A549 (cell line): ENCODE measurements around the gene AMOTL1. TPM values are rescaled to one million over a fixed set of nuclear protein-coding genes. Genes with fewer than 3 reads are reported as not detected.

Source experiments
- ATAC-seq, 2 experiments: fragments of 200-7000 bp in 1 of 2; fragments of >200 bp in 1 of 2; cut with Nextera tagmentation in 1 of 2; cut with Tn5 transposase in 1 of 2; 3 replicates each; pipeline versions ENCODE4 v1.8.0 to v1.9.1; 2018 to 2020; ENCODE audit warnings: mild to moderate bottlenecking in 1 of 2, moderate library complexity in 1 of 2
- CTCF ChIA-PET: fragments of 300-600 bp; sonication (Branson Sonifier 250); formaldehyde crosslinking; extraction: SDS; loops from one replicate; lab custom pipeline; 2021; ENCODE audit warnings: antibody characterized with exemption, inconsistent platforms; lab: Yijun Ruan, JAX
- POLR2A ChIA-PET: fragments of 350-600 bp; formaldehyde crosslinking; extraction: SDS; loops from one replicate; lab custom pipeline; 2021; ENCODE audit warnings: antibody characterized with exemption, inconsistent platforms; lab: Yijun Ruan, JAX
- DNase-seq, 2 experiments: peaks; one replicate each; pipeline versions ENCODE4 v3.0.0 to v3.0.0-alpha.2; 2011 to 2016; ENCODE audit warnings: low read depth in 1 of 2, low spot score in 1 of 2
- FAIRE-seq: peaks from 2 replicates; lab custom pipeline; 2011; peaks lifted over from hg19 to GRCh38; lab: Jason Lieb, UNC
- H3K27ac ChIP-seq, 2 experiments: fragments of >200 bp; sonication (Bioruptor Twin); formaldehyde crosslinking; 3 replicates each; pipeline ENCODE4 v1.5.1; 2016 to 2017
- H3K4me1 ChIP-seq: fragments of >200 bp; sonication (Bioruptor Twin); formaldehyde crosslinking; 3 replicates; pipeline ENCODE4 v1.6.1; 2016
- H3K4me2 ChIP-seq: fragments of >200 bp; sonication (Bioruptor Twin); formaldehyde crosslinking; 3 replicates; pipeline ENCODE4 v1.6.1; 2016
- H3K4me3 ChIP-seq: fragments of >200 bp; sonication (Bioruptor Twin); formaldehyde crosslinking; 3 replicates; pipeline ENCODE4 v1.5.1; 2016
- H3K9me3 ChIP-seq: fragments of >200 bp; sonication (Bioruptor Twin); formaldehyde crosslinking; 3 replicates; pipeline ENCODE4 v1.6.1; 2016
- BHLHE40 ChIP-seq: IDR thresholded peaks from 2 replicates; pipeline ENCODE4 v1.6.1; 2012; ENCODE audit warnings: low read depth, low read length, inconsistent platforms
- CBX2 ChIP-seq: fragments of 200-600 bp; sonication (generic); IDR thresholded peaks from 2 replicates; pipeline ENCODE4 v1.6.1; 2016; ENCODE audit warnings: low read depth, mild to moderate bottlenecking, borderline replicate concordance
- GATA3 ChIP-seq: IDR thresholded peaks from 2 replicates; pipeline ENCODE4 v1.6.1; 2012; ENCODE audit warnings: borderline replicate concordance
- HOXB5 ChIP-seq: fragments of 250-450 bp; sonication (Bioruptor Pico); IDR thresholded peaks from 2 replicates; pipeline ENCODE4 v1.5.0; 2020; ENCODE audit warnings: mild to moderate bottlenecking, moderate library complexity
- JUN ChIP-seq, 2 experiments: fragments of >200 bp; sonication (Bioruptor Twin); formaldehyde crosslinking; IDR thresholded peaks; 2 replicates in 1 of 2; 3 replicates in 1 of 2; pipeline ENCODE4 v1.6.1; 2016 to 2017
- KDM1A ChIP-seq: fragments of 200-600 bp; sonication (generic); IDR thresholded peaks from 2 replicates; pipeline ENCODE4 v1.6.1; 2016; ENCODE audit warnings: low read depth, mild to moderate bottlenecking
- KDM5A ChIP-seq: fragments of 200-600 bp; sonication (generic); IDR thresholded peaks from 2 replicates; pipeline ENCODE4 v1.6.1; 2016; ENCODE audit warnings: antibody characterized with exemption, mild to moderate bottlenecking
- MAZ ChIP-seq: fragments of 150-350 bp; IDR thresholded peaks from 2 replicates; pipeline ENCODE4 v1.6.1; 2014; ENCODE audit warnings: antibody characterized with exemption, low read depth, low read length, borderline replicate concordance
- MYC ChIP-seq: IDR thresholded peaks from 2 replicates; pipeline ENCODE4 v1.6.1; 2012; ENCODE audit warnings: mild to moderate bottlenecking, inconsistent platforms, low read length, improper control_type of control experiment, borderline replicate concordance
- NFE2L2 ChIP-seq: fragments of 150-350 bp; conservative IDR thresholded peaks from 2 replicates; pipeline ENCODE4 v1.6.1; 2014; ENCODE audit warnings: low read length
- NPAS2 ChIP-seq: fragments of 250-450 bp; sonication (Bioruptor Pico); IDR thresholded peaks from 2 replicates; pipeline ENCODE4 v1.8.0; 2022; ENCODE audit warnings: mild to moderate bottlenecking, moderate library complexity, borderline replicate concordance
- NR3C1 ChIP-seq: fragments of >200 bp; sonication (Bioruptor Twin); formaldehyde crosslinking; IDR thresholded peaks from 3 replicates; pipeline ENCODE4 v1.6.1; 2017
- POLR2A ChIP-seq: IDR thresholded peaks from 2 replicates; pipeline ENCODE4 v1.6.1; 2012; ENCODE audit warnings: mild to moderate bottlenecking, low read length
- RAD21 ChIP-seq, 2 experiments: fragments of >200 bp in 1 of 2; sonication (Bioruptor Twin) in 1 of 2; formaldehyde crosslinking in 1 of 2; IDR thresholded peaks in 1 of 2; conservative IDR thresholded peaks in 1 of 2; 2 replicates in 1 of 2; 3 replicates in 1 of 2; pipeline ENCODE4 v1.6.1; 2012 to 2018; ENCODE audit warnings: inconsistent platforms in 1 of 2
- RARB ChIP-seq: fragments of 250-450 bp; sonication (Bioruptor Pico); IDR thresholded peaks from 2 replicates; pipeline ENCODE4 v1.8.0; 2021; ENCODE audit warnings: mild to moderate bottlenecking, moderate library complexity
- RCOR1 ChIP-seq: fragments of 150-350 bp; IDR thresholded peaks from 2 replicates; pipeline ENCODE4 v1.6.1; 2014; ENCODE audit warnings: antibody characterized with exemption, low read length, low read depth
- RNF2 ChIP-seq: fragments of 200-600 bp; sonication (generic); IDR thresholded peaks from 2 replicates; pipeline ENCODE4 v1.6.1; 2016; ENCODE audit warnings: low read depth, mild to moderate bottlenecking, antibody characterized with exemption, moderate library complexity, borderline replicate concordance
- SMC3 ChIP-seq: fragments of >200 bp; sonication (Bioruptor Twin); formaldehyde crosslinking; IDR thresholded peaks from 3 replicates; pipeline ENCODE4 v1.6.1; 2018; ENCODE audit warnings: inconsistent platforms
- TFCP2L1 ChIP-seq: fragments of 250-450 bp; sonication (Bioruptor Pico); IDR thresholded peaks from 2 replicates; pipeline ENCODE4 v1.5.0; 2021; ENCODE audit warnings: mild to moderate bottlenecking
- ZSCAN20 ChIP-seq: fragments of 250-450 bp; sonication (Bioruptor Pico); IDR thresholded peaks from 2 replicates; pipeline ENCODE4 v1.8.0; 2022; ENCODE audit warnings: mild to moderate bottlenecking, moderate library complexity
- WGBS: methylation state at CpG from one replicate; pipeline ENCODE4 v1.1.6; 2017; ENCODE audit errors: missing lambda C conversion rate; 5-methylcytosine and 5-hydroxymethylcytosine counted together
- polyA plus RNA-seq, 4 experiments: library from polyadenylated mRNA; depleted of rRNA in 3 of 4; stranded (reverse); fragments of >200 nt; fragmentation: RNase III in 1 of 4; extraction: RNeasy Plus Mini Kit Qiagen cat#74134 plus additional on column Dnase treatment in 1 of 4; gene quantifications; 2 replicates in 3 of 4; 3 replicates in 1 of 4; pipeline ENCODE4 v1.2.3, GENCODE V29; 2011 to 2017
- TF ChIP-seq, protein P1 (sequence below): fragments of >200 bp; sonication (Bioruptor Twin); formaldehyde crosslinking; IDR thresholded peaks from 3 replicates; pipeline ENCODE4 v1.5.1; 2016
- TF ChIP-seq, protein P2 (sequence below): fragments of 200-600 bp; sonication (generic); IDR thresholded peaks from 2 replicates; pipeline ENCODE4 v1.6.1; 2016; ENCODE audit warnings: antibody characterized with exemption, mild to moderate bottlenecking, moderate library complexity
- TF ChIP-seq, protein P3 (sequence below): fragments of 150-350 bp; IDR thresholded peaks from 2 replicates; pipeline ENCODE4 v1.6.1; 2014; ENCODE audit warnings: low read depth, mild to moderate bottlenecking, low read length

Gene AMOTL1
- polyA plus RNA-seq, 2 of the 4 experiments (the other 2 are of a cell fraction) = 3.9 to 12.2 TPM

DNA sequence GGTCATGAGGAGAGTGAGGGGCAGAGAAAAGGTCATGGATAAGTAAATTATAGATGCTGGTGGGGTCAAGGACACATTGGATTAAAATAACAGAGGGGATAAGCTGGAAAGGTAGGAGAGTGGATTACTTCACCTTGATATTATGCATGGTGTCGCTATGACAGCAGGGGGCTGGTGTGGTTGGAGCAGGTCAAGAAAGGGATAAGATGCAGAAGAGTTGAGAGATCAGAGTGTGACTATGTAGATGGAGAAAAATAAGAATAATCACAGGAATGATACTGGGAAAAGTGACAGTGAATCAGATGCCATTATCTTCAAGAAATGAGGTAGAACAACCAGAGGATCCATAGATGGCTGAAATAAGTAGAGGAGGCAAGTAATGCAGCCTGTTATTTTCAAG lies 29.4 kb upstream of the AMOTL1 start (continued):
- TF ChIP-seq HOXB5 (no peak), NR3C1 (no peak), KDM5A (no peak)
- TF ChIP-seq, all 56 proteins: peak for 0

DNA sequence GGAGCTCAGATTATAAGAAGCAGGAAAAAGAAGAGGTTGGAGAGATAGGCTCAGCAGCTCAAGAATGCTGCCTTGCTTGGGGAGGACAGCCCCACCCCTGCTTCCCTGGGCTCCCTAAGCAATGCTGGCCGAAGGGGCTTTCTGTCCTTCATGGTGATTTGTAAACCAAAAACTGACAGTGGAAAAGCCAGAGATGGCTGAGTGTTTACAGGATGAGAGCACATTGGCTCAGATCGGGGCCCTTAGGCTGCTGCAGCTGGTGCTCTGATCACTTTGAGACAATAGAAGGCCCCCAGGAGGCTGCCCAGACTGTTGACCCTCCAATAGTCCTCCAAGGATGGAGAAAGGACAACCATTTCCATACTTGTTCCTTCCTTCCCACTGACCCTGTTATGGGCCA lies 28.8 kb upstream of the AMOTL1 start:
- Histone ChIP-seq H3K4me1 (peaks cover 64% of the 10 kb centered on the region), H3K4me2 (no peak overlapping the region), H3K4me3 (no peak overlapping the region), H3K27ac (0 out of 6 replicates have a peak overlapping the region, but pooled peaks of 1 of the 2 experiments have one; percentile 10), H3K9me3 (no peaks in the 10 kb centered on the region)
- no peak for DNase-seq
- CTCF ChIA-PET = interaction anchor here (0.6 to 1.9 kb wide), 4 partner anchors 10 to 116 kb away, joined by 3 to 5 read pairs (median 4); partner anchors contain the start of gene AMOTL1
- TF ChIP-seq, protein P1, sequence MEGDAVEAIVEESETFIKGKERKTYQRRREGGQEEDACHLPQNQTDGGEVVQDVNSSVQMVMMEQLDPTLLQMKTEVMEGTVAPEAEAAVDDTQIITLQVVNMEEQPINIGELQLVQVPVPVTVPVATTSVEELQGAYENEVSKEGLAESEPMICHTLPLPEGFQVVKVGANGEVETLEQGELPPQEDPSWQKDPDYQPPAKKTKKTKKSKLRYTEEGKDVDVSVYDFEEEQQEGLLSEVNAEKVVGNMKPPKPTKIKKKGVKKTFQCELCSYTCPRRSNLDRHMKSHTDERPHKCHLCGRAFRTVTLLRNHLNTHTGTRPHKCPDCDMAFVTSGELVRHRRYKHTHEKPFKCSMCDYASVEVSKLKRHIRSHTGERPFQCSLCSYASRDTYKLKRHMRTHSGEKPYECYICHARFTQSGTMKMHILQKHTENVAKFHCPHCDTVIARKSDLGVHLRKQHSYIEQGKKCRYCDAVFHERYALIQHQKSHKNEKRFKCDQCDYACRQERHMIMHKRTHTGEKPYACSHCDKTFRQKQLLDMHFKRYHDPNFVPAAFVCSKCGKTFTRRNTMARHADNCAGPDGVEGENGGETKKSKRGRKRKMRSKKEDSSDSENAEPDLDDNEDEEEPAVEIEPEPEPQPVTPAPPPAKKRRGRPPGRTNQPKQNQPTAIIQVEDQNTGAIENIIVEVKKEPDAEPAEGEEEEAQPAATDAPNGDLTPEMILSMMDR = no peak
- TF ChIP-seq, protein P2, sequence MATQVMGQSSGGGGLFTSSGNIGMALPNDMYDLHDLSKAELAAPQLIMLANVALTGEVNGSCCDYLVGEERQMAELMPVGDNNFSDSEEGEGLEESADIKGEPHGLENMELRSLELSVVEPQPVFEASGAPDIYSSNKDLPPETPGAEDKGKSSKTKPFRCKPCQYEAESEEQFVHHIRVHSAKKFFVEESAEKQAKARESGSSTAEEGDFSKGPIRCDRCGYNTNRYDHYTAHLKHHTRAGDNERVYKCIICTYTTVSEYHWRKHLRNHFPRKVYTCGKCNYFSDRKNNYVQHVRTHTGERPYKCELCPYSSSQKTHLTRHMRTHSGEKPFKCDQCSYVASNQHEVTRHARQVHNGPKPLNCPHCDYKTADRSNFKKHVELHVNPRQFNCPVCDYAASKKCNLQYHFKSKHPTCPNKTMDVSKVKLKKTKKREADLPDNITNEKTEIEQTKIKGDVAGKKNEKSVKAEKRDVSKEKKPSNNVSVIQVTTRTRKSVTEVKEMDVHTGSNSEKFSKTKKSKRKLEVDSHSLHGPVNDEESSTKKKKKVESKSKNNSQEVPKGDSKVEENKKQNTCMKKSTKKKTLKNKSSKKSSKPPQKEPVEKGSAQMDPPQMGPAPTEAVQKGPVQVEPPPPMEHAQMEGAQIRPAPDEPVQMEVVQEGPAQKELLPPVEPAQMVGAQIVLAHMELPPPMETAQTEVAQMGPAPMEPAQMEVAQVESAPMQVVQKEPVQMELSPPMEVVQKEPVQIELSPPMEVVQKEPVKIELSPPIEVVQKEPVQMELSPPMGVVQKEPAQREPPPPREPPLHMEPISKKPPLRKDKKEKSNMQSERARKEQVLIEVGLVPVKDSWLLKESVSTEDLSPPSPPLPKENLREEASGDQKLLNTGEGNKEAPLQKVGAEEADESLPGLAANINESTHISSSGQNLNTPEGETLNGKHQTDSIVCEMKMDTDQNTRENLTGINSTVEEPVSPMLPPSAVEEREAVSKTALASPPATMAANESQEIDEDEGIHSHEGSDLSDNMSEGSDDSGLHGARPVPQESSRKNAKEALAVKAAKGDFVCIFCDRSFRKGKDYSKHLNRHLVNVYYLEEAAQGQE = no peak
- no peak for TF ChIP-seq NPAS2 (CRISPR knock-in tag)
- no peak for TF ChIP-seq ZSCAN20
- no peak for TF ChIP-seq GATA3
- TF ChIP-seq NFE2L2 = no peak
- no peak for TF ChIP-seq RAD21 (conservative IDR thresholded peaks at IDR 0.05 in 1 of 2, IDR thresholded peaks at IDR 0.05 in 1 of 2)
- TF ChIP-seq SMC3 = no peak
- no peak for TF ChIP-seq MYC
- no peak for TF ChIP-seq CBX2
- TF ChIP-seq RARB (CRISPR knock-in tag) = no peak
- no peak for TF ChIP-seq RNF2
- TF ChIP-seq MAZ = no peak
- WGBS = 83% methylated on average over 2 of the region's 2 CpGs
- no peak for ATAC-seq
- POLR2A ChIA-PET = no interaction called here
- no peak for FAIRE-seq

DNA sequence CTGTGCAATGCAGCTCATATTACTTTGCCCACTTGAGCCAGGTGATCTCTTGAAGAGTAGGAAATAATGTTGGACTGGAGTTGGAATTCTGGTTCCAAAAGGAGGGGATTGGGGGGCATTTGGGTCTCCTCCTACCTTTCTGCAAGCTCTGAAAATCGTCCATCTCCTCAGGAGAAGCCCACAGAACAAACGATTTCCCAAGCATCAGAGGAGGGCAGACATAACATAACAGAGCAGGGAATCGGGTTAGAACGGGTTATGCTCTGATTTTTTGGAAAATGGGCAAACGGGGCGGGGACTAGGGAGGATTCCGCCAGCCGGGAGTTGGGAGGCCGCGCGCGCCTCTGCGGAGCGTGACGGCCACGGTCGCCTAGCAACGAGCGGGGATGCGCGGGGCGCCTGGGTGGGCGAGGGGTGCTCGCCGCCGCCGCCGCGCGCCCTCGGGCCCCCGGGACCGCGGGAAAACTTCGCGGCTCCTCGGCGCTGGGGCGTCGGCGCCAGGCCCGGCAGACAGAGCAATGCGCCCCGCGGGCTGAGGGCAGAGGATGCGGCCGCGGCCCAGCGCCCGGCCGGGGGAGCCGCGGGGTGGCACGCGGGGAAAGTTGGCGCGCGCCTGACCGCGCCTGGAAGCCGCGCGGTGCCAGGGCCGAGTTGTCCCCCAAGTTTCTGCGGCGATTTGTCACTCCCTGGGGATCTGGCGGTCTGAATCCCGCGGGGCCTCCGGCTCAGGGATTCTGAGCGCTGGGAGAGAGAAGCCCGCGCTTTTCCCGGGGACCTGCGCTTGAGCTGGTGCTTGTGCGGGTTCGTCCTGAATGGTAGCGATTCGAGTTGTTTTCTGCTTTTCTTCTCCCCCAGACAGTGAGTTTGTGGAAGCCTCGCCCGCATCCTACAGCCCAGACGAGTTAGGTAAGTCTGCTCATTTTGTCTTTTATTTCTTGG lies 27.8 kb upstream of the AMOTL1 start:
- H3K4me3 ChIP-seq = peak overlapping the region; percentile 50
- no peaks in the 10 kb centered on the region for H3K9me3 ChIP-seq
- peak; percentile 48 to 49 for ATAC-seq
- TF ChIP-seq, protein P3, sequence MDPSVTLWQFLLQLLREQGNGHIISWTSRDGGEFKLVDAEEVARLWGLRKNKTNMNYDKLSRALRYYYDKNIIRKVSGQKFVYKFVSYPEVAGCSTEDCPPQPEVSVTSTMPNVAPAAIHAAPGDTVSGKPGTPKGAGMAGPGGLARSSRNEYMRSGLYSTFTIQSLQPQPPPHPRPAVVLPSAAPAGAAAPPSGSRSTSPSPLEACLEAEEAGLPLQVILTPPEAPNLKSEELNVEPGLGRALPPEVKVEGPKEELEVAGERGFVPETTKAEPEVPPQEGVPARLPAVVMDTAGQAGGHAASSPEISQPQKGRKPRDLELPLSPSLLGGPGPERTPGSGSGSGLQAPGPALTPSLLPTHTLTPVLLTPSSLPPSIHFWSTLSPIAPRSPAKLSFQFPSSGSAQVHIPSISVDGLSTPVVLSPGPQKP = no peak
- TF ChIP-seq KDM1A = no peak
- TF ChIP-seq BHLHE40 = no peak
- TF ChIP-seq RCOR1 = no peak
- no peak for TF ChIP-seq RARB (CRISPR knock-in tag)
- no peak for TF ChIP-seq POLR2A
- TF ChIP-seq TFCP2L1 (CRISPR knock-in tag) = no peak
- TF ChIP-seq GATA3 = no peak
- no peak for TF ChIP-seq JUN (IDR thresholded peaks at IDR 0.05)
- no peak for TF ChIP-seq ZSCAN20
- CTCF ChIA-PET = interaction anchor here (0.6 to 1.9 kb wide), 15 partner anchors 8 to 353 kb away, joined by 3 to 9 read pairs (median 3); partner anchors contain the start of gene AMOTL1
- DNase-seq = no peak
- WGBS = 4% methylated on average over 32 of the region's 82 CpGs
- H3K4me1 ChIP-seq = peaks cover 56% of the 10 kb centered on the region
- FAIRE-seq = no peak
- peak overlapping the region; percentile 58 to 88 for H3K27ac ChIP-seq
- peak overlapping the region; percentile 82 for H3K4me2 ChIP-seq
- POLR2A ChIA-PET = no interaction called here
